Left ventricle myocardium superior (tissue), 1 donor: ENCODE data around the gene PHF12. TPM values are rescaled to one million over a fixed set of nuclear protein-coding genes. Genes with fewer than 3 reads are reported as not detected.
A peak's percentile ranks its signal among the peaks of the same experiment; 100 is the strongest.
"Not testable (repeated sequence)": the region's sequence is repeated elsewhere in the genome, so short reads cannot be mapped to it uniquely, and the experiment has no call there.

Experiments
- ATAC-seq: fragments of 200-7000 bp; cut with Tn5 transposase; one replicate; pipeline ENCODE4 v1.9.1; 2020; ENCODE audit warnings: mild to moderate bottlenecking, moderate library complexity
- DNase-seq: peaks from one replicate; pipeline ENCODE4 v3.0.0-alpha.2; 2020
- intact Hi-C: fragments of 100-400 bp; cut with micrococcal nuclease; formaldehyde crosslinking; loops from one replicate; pipeline ENCODE4 v1.11.0; 2022
- total RNA-seq: library from RNA; stranded (reverse); fragmentation: NEBNext Ultra II Directional; extraction: Animal tissue kit (Norgen Biotek cat#: 25700); gene quantifications from one replicate; pipeline ENCODE4 v1.2.1, GENCODE V29; 2021
- donor health status: DM: no; HTN: yes; CAD: no; lungs with severe emphysema.

PHF12 gene
- total RNA-seq, 1 donor from 2014 or later: 20.4 TPM

GRCh38 chr17:28941251-28941650 lies 10.1 kb downstream of the PHF12 start:
- intact Hi-C loops: no loop called here
- ATAC-seq (no peak), DNase-seq (no peak)

- intact Hi-C loops: no loop called here
- ATAC-seq: peak; percentile 80
- DNase-seq: peak; percentile 48
Measured at GRCh38 chr17:28940675-28941074, 10.6 kb downstream of the PHF12 start.

GRCh38 chr17:28940142-28940541 lies 11.2 kb downstream of the PHF12 start:
- no peak for DNase-seq
- intact Hi-C loops: no loop called here
- ATAC-seq: no peak

GRCh38 chr17:28938552-28938951 lies 12.8 kb downstream of the PHF12 start:
- ATAC-seq (peak; percentile 82), DNase-seq (no peak)
- intact Hi-C loops: no loop called here

- ATAC-seq: peak; percentile 10
- no peak for DNase-seq
- intact Hi-C loops: no loop called here
Measured at GRCh38 chr17:28937044-28937729, 14.1 kb downstream of the PHF12 start.

GRCh38 chr17:28935744-28936460 lies 15.4 kb downstream of the PHF12 start:
- DNase-seq: no peak
- no peak for ATAC-seq
- intact Hi-C loops: no loop called here

- DNase-seq, ATAC-seq, intact Hi-C loops: not testable (repeated sequence)
Measured at GRCh38 chr17:28934508-28934907, 16.8 kb downstream of the PHF12 start.

- intact Hi-C loops: no loop called here
- ATAC-seq (no peak), DNase-seq (no peak)
Measured at GRCh38 chr17:28929787-28930186, 21.5 kb downstream of the PHF12 start.

- DNase-seq: no peak
- intact Hi-C loops: no loop called here
- ATAC-seq: no peak
Measured at GRCh38 chr17:28928061-28928460, 23.3 kb downstream of the PHF12 start.

GRCh38 chr17:28926786-28927185 lies 24.5 kb downstream of the PHF12 start:
- intact Hi-C loops: no loop called here
- DNase-seq (no peak), ATAC-seq (no peak)

- ATAC-seq: no peak
- intact Hi-C loops: no loop called here
Measured at GRCh38 chr17:28926366-28926765, 25.0 kb downstream of the PHF12 start.

GRCh38 chr17:28925912-28926365 lies 25.4 kb downstream of the PHF12 start:
- intact Hi-C loops: no loop called here
- ATAC-seq (peak; percentile 41), DNase-seq (no peak)

More at GRCh38 chr17:28926366-28926765, 25.0 kb downstream of the PHF12 start:
- no peak for DNase-seq

- DNase-seq (no peak), ATAC-seq (no peak)
- intact Hi-C loops: no loop called here
Measured at GRCh38 chr17:28920201-28920600, 31.1 kb downstream of the PHF12 start.

GRCh38 chr17:28918295-28918694 lies 33.0 kb downstream of the PHF12 start:
- DNase-seq (no peak), ATAC-seq (no peak)
- intact Hi-C loops: no loop called here

- peak; percentile 35 for ATAC-seq
- intact Hi-C loops: no loop called here
- DNase-seq: no peak
Measured at GRCh38 chr17:28917465-28917864, 33.9 kb downstream of the PHF12 start.

GRCh38 chr17:28917029-28917428 lies 34.3 kb downstream of the PHF12 start:
- no peak for DNase-seq
- no peak for ATAC-seq
- intact Hi-C loops: no loop called here

GRCh38 chr17:28916302-28916934 lies 34.9 kb downstream of the PHF12 start:
- intact Hi-C loops: no loop called here
- ATAC-seq (peak; percentile 76), DNase-seq (peak; percentile 60)

- intact Hi-C loops: no loop called here
- ATAC-seq (no peak), DNase-seq (no peak)
Measured at GRCh38 chr17:28912938-28913333, 38.4 kb downstream of the PHF12 start.

GRCh38 chr17:28912281-28912937 lies 38.9 kb downstream of the PHF12 start:
- no peak for ATAC-seq
- intact Hi-C loops: no loop called here
- DNase-seq: no peak
